ENCODE measurements around the gene MC4R.

The MC4R gene

GRCh38 chr18:60322591-60322990, 50.0 kb downstream of the MC4R start:
- DNase-seq (ENCODE audit: insufficient read length), result no peak
- FAIRE-seq, result no peak
- TF ChIP-seq POLR2AphosphoS5 (IDR thresholded peaks at IDR 0.05; ENCODE audit: low read depth, low read length) (no peak), POLR2A (IDR thresholded peaks at IDR 0.05; ENCODE audit: low read depth, low read length) (no peak), TAF1 (IDR thresholded peaks at IDR 0.05; ENCODE audit: borderline replicate concordance, low read depth, low read length) (no peak)
